GM21447 (cell line): ENCODE data around the gene ABCA5.

Experiments used
- ATAC-seq: cut with Tn5 transposase; IDR thresholded peaks from one replicate; pipeline ENCODE4 v1.9.1; 2021; ENCODE audit not compliant: unreplicated experiment

Gene ABCA5, protein sequence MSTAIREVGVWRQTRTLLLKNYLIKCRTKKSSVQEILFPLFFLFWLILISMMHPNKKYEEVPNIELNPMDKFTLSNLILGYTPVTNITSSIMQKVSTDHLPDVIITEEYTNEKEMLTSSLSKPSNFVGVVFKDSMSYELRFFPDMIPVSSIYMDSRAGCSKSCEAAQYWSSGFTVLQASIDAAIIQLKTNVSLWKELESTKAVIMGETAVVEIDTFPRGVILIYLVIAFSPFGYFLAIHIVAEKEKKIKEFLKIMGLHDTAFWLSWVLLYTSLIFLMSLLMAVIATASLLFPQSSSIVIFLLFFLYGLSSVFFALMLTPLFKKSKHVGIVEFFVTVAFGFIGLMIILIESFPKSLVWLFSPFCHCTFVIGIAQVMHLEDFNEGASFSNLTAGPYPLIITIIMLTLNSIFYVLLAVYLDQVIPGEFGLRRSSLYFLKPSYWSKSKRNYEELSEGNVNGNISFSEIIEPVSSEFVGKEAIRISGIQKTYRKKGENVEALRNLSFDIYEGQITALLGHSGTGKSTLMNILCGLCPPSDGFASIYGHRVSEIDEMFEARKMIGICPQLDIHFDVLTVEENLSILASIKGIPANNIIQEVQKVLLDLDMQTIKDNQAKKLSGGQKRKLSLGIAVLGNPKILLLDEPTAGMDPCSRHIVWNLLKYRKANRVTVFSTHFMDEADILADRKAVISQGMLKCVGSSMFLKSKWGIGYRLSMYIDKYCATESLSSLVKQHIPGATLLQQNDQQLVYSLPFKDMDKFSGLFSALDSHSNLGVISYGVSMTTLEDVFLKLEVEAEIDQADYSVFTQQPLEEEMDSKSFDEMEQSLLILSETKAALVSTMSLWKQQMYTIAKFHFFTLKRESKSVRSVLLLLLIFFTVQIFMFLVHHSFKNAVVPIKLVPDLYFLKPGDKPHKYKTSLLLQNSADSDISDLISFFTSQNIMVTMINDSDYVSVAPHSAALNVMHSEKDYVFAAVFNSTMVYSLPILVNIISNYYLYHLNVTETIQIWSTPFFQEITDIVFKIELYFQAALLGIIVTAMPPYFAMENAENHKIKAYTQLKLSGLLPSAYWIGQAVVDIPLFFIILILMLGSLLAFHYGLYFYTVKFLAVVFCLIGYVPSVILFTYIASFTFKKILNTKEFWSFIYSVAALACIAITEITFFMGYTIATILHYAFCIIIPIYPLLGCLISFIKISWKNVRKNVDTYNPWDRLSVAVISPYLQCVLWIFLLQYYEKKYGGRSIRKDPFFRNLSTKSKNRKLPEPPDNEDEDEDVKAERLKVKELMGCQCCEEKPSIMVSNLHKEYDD (N-terminal part only)

DNA sequence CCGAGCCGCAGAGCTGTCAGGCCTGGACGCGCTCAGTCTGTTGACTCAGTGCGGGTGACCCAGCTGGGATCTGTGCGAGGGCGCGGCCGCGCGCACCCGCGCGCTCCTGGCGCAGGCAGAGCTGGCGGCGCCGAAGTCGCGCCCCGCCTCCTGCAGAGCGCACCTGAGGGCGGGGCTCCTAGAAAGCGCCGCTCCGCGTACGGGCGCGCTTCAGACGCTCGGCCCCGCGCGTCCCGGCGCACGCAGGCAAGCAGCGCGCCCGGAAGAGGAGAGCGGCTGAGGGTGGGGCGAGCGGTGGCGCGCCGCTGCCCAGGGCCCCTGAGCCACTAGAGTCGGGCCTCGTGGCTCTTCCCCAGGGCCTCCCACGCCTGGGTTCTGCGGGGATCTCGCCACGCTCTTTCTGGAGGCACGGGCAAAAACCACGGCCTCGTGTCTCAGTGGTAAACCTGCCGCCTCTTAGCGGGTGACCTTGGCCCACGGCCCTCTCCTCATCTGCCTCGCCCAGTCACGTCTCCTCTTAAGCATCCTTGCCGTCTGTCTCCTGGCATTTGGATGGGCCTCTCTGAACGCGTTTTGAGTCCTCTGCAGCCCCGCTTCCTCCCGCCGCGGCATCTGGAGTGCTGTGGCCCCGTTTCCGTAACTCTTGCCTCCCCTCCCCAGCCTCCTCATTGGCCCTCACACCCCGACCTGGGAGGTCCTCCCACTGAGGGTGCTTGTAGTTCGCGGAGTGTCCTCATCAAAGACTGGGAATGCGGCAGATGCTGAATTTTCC, at the start of gene ABCA5:
Gene ABCA5 (minus strand): TSS at position 74 of the 772 bp plus-strand sequence. CDS start 12,718 bp downstream, outside the sequence.
- peak; percentile 88 for ATAC-seq

DNA sequence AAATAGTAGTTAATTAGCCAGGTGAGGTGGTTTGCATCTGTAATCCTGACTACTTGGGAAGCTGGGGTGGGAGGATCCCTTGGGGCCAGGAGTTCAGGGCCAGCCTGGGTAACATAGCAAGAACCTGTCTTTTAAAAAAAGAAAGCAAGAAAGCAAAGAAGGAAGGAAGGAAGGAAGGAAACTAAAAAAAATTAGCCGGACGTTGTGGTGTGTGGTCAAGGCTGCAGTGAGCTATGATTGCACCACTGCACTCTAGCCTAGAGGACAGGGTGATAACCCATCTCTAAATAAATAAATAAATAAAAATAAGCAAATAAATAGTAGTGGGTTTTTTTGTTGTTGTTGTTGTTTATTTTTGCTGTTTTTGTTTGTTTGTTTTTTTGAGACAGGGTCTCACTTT, 48.3 kb upstream of the ABCA5 start:
- no peak for ATAC-seq

DNA sequence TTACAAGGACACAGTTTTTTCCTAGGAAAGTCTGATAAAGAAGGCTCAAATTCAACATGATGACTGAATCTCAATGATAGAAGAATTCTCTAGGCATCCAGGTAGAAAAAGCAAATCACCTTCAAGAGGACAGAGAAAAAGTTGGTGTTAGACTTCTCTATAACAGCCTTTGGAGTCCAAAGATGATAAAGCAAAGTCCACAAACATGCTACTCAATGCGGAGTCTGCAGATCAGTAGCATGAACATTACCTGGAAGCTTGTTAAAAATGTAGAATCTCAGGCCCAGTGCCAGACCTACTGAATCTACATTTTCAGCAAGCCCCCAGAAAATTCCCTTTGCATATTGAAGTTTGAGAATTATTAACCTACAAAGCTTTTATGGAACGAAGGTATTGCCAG, 46.1 kb upstream of the ABCA5 start:
- no peak for ATAC-seq

DNA sequence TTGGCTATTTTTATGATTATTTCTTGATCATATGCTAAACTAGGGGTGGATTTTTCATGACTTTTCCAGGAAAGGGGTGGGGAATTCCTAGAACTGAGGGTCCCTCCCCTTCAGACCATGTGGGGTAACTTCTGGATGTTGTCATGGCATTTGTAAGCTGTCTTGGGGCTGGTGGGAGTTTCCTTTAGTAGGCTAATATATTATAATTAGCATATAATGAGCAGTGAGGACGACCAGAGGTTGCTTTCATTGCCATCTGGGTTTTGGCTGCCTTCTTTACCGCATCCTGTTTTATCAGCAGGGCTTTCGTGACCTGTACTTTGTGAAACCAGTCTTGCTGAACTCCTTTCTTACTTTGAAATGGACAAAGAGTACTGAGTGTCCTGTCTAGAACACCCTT, 40.4 kb upstream of the ABCA5 start:
- peak; percentile 96 for ATAC-seq

DNA sequence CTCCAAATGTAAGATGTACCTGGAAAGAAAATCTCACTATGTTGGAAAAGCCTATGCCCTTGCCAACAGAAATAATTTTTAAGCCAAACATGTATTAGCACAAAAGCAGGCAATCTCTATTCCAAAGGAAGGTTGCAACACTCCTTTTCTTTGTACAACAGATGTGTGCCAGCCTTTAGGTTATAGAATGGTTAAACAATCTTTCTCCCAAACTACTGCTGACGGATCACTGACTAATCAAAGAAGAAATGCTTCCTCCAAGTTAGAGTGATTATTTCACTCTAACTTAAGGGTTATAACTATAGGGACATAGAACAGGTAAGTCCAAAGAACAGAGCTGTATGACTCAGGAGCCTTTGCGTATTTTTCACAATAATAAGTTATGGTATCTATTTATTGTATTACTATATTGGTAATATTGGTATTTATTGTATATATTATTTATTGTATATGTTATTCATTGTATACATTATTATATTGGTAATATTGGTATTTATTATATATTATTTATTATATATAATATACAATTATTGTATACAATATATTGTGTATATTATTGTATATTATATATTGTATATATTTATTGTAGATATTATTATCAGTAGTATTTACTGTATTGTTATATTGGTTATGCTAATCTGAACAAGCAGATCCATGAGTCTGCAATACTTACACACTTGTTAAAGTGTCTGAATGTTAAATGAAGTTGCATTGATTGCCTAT, 36.7 kb upstream of the ABCA5 start:
- no peak for ATAC-seq

DNA sequence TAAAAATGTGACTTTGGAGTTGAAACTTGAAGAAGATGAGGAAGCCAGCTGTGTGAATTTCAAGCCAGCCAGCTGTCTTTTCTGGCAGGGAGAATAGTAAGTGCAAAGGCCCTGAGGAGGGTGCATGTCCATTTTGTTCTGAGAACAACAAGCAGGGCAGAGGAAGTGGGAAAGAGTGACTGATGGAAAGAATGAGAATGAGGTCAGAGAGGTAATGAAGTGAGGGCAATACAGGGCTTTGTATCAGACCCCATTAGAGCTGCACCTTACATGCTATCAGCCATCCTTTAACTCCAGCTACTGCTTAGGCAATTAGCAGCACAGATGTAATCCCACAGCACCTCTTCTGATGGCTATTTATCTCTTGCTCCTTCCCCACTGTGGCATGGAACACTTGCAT, 34.2 kb upstream of the ABCA5 start:
- no peak for ATAC-seq

DNA sequence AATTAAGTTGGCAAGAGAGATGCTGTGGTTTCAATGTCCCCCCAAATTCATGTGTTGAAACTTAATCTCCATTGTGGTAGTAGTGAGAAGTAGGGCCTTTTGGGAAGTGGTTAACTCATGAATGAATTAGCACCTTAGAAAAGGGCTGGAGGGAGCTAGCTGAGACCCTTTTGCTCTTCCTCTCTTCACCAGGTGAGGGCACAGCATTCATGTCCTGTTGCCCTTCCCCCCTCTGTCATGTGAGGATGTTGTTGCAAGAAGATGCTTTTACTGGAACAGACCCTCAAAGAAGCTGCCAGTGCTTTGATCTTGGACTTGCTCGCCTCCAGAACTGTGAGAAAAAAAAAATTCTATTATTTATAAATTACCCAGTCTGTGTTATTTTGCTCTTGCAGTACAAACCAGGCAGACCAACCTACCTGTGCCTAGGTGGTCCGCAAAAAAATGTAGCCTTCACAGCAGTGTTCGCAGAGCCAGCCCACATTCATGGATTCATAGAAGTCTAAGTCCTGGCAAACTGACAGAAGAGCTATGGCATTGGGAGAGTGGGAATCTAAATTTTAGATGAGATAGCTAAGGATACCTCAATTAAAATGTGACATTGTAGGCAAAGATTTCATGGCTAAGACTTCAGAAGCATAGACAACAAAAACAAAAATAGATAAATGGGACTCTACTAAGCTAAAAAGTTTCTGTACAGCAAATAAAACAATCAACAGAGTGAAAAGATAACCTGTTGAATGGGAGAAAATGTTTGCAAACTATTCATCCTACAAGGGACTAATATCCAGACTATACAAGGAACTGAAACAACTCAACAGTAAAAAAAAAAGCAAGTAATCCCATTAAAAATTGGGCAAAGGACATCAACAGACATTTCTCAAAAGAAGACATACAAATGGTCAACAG, 32.0 kb upstream of the ABCA5 start:
- ATAC-seq = no peak

DNA sequence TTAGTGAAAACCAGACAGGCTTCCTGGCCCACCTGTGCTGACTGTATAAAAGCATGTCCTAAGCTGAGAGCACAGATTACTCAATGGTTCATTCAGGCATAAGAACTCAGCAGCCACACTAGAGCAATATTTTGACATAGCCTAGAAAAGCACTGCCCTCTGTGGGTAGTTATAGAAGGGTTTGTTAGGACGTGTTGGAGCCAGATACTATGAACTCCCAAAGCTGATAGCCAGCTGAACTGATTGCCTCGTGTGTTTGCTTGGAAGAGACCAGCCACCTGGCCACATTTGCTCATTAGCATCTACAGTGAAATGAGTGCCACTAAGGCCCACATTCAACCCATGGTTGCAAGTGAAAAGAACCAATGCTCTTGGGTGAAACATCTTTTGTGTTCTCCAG, 30.8 kb upstream of the ABCA5 start:
- ATAC-seq = no peak

DNA sequence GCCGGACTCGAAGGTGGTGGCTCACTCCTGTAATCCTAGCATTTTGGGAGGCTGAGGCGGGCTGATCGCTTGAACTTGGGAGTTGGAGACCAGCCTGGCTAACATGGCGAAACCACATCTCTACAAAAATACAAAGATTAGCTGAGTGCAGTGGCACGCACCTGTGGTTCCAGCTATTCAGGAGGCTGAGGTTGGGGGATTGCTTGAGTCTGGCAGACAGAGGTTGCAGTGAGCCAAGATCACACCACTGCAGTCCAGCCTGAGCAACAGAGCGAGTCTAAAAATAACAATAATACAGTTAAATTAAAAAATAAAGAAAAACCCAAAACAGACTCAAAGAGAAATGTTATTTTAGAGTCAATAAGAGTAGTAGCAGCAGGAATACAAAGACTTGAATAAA, 29.7 kb upstream of the ABCA5 start:
- ATAC-seq = no peak

DNA sequence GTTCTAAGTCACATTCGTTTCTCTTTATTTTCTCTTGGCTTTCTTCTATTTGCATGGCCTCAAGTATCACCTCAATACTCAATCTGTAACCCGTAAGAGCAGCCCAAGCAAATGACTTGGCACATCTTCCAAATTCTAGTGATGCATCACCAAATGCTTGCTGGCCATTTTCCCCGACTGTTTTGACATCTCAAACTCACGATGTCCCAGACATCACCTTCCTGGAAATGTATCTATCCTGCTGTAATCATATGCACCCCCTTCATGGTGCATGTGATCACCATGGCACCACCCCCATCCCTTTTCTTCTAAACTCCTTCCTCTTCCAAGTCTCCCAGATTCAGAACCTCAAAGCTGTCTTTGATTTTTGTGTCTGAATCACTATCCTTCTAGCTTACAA, 24.0 kb upstream of the ABCA5 start:
- no peak for ATAC-seq

DNA sequence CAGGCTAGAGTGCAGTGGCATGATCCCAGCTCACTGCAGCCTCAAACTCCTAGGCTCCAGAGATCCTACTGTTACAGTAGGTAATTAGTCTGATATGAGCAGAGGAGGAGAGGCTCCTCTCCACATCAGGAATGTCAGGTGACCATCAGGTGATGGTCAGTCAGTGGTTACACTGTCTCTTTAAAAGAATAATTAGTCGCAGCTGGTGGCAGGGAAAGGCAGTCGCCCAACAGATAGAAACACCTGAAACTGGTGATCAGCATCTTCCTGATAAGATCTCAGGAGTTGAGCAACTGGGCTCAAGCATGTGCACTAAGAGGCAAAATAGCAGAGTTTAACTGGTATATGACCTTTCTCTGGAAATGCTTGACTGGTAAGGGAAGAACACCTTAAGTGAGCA, 21.5 kb upstream of the ABCA5 start:
- no peak for ATAC-seq

DNA sequence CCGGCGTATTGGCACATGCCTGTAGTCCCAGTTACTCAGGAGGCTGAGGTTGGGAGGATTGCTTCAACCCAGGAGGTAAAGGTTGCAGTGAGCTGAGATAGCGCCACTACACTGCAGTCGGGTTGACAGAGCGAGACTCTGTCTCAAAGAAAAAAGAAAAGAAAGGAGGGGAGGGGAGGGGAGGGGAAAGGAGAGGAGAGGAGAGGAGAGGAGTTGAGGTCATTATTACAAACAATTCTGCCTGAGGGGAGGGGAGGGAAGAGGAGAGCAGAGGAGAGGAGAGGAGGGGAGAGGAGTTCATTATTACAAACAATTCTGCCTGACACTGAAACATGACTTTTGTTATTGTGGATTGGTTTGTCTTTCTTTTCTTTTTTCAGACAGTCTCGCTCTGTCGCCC, 19.8 kb upstream of the ABCA5 start:
- ATAC-seq = no peak

DNA sequence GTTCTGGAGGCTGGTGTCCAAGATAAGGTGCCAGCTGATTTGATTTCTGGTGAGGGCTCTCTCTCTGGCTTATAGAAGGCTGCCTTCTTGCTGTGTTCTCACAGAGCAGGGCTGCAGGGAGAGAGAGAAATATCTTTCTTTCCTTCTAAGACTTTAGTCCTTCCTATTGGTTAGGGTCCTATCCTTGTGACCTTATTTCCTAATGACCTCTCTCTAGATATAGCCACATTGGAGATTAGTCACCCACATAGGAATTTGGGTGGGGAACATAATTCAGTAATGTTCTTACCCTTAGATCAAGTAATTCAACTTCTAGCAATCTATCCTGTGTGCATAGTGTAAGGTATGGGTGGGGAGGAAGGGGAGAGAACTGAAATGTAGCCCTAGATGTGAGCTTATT, 18.0 kb upstream of the ABCA5 start:
- no peak for ATAC-seq

DNA sequence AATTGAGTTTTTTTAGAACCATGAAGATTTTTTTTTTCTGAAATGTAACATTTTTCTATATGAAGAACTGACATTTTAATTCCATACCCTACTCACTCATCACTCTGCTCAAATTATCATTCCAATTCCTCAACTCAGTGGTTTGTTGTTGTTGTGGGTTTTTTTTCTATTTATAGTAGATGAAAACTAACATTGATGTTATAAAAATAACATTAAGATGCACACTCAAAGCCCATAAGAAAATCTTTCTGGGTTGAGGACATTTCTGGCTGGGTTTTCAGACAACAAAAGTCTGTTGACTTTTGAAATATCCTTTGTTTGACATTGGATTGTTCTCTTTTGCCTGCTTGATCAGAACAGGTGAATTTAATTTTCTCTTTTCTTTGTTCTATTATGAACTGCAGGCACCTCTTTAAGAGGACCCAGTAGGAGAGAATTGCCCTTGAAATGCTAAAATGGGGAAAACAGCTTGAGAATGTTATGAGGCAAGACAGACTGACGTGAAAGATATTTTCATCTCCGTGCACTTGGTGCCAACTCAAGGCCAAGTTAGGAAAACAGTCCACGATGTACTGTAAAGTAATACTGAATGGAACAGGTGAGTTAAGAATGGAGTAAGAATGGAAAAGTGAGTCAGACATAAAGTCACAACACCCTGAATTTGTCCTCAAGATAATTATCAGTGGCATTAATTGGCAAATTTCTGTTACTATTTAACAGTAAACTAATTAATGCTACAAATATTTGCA, 16.1 kb upstream of the ABCA5 start:
- no peak for ATAC-seq

DNA sequence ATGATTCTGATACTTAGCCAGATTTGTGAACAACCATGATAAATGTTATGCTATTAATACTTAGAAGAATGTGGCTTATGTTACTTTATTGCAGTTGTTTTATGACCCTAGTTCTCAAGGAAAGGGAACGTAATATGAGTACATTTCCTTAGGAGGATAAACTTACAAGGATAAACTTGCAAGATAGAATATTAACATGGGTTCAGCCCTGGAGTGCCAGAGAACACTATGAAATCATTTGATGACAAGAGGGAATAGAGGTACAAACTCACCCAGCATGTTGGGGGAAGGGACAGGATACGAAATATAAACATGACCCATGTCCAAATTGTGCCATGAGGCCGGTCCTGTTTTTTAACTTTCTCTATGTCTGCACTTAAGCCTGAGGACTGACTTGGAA, 13.0 kb upstream of the ABCA5 start:
- ATAC-seq = no peak

DNA sequence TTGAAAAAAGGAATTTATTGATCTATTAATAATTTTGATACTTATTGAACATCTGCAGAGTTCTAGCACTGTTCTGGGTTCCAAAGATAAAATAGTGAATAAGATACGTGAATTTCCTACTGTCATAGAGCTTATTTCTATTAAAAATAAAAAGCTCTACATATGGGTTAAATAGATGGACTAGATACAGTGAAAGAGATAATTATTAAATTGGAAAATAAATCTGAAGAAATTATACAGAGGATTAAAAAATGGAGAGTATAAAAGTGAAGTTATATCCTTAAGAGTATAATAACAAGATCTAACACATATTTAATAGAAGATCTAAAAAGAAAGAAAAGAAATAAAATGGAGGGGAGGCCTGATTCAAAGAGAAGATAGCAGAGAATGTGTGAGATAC, 10.1 kb upstream of the ABCA5 start:
- ATAC-seq = no peak

DNA sequence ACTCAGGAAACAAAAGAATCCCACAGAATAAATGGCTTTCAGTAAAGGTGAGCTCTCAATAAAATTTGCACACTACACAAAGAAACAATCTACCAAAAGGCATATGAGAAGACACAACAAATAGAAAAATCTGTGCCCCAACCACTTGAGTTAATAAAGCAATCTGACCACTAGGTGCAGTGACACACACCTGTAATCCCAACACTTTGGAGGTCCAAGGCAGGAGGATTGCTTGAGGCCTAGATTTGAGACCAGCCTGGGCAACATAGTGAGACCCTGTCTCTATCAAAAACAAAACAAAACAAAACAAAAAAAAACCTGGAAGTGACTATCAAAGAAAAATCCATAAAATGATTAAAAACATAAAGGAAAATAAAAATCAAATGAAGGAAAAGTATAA, 9.6 kb upstream of the ABCA5 start:
- no peak for ATAC-seq

DNA sequence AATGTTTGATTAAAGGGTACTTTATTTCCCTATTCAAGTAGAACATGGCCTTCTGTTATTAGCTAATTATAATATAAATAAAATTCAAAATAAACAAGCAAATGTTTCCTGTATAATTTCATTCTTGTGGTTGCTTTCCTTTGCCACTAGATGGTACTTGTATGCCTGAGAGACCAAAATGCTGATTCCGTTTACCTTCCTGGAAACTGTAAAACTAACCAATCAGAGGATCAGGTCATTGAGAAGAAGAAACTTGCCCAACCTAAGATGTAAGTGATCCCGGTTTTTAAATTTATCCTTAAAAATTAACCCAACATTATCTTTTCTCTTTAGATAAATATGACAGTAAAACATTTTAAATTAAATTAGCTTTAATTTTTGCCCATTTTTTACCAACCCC, 8.1 kb upstream of the ABCA5 start:
- no peak for ATAC-seq
